Measurements from ENCODE around the gene DNAJC18. TPM values are rescaled to one million over a fixed set of nuclear protein-coding genes. Genes with fewer than 3 reads are reported as not detected.
A peak's percentile ranks its signal among the peaks of the same experiment; 100 is the strongest.

Gene DNAJC18
- total and polyA plus RNA-seq, 2 of the 8 experiments (the other 6 are each of a cell fraction or from before 2014, with no cell fraction given): 7.8 to 29.2 TPM

GRCh38 chr5:139392678-139393496, 46.4 kb downstream of the DNAJC18 start (continued):
- TF ChIP-seq CTCF (IDR thresholded peaks at IDR 0.05; ENCODE audit: control extremely low read depth in 1 of 3, insufficient read depth in 1 of 3, low read depth in 1 of 3, low read length in 3 of 3) (peak in 2 of 3 experiments; percentile 74 to 92; a peak in 3 of 4 replicates), USF2 (IDR thresholded peaks at IDR 0.05; ENCODE audit: low read length) (no peak; the same call in 1 of the 2 replicates), SRF (IDR thresholded peaks at IDR 0.05; ENCODE audit: low read depth, low read length) (no peak), ATF3 (IDR thresholded peaks at IDR 0.05; ENCODE audit: insufficient read depth, low read depth, low read length) (no peak), TAF1 (IDR thresholded peaks at IDR 0.05; ENCODE audit: low read depth, low read length) (peak; percentile 64), RAD21 (IDR thresholded peaks at IDR 0.05 in 1 of 2, conservative IDR thresholded peaks at IDR 0.05 in 1 of 2; ENCODE audit: low read depth in 2 of 2, low read length in 2 of 2) (peak; percentile 65 to 87), POLR2A (IDR thresholded peaks at IDR 0.05; ENCODE audit: control extremely low read depth in 1 of 2, low read depth in 2 of 2, low read length in 2 of 2) (peak in 1 of 2 experiments; percentile 52; a peak in 2 of 3 replicates), GTF2F1 (IDR thresholded peaks at IDR 0.05; ENCODE audit: borderline replicate concordance, low read depth, low read length) (no peak), HDAC6 (IDR thresholded peaks at IDR 0.05; ENCODE audit: low read depth, low read length) (no peak), PHF8 (conservative IDR thresholded peaks at IDR 0.05; ENCODE audit: low read depth, low read length) (peak; percentile 44; the same call in 1 of the 2 replicates), MAFK (IDR thresholded peaks at IDR 0.05; ENCODE audit: low read depth, low read length) (no peak), RBBP5 (IDR thresholded peaks at IDR 0.05; ENCODE audit: borderline replicate concordance, low read depth, low read length) (0 out of 2 replicates have a peak, but pooled peaks have one; percentile 63), SP4 (IDR thresholded peaks at IDR 0.05; ENCODE audit: low read length) (no peak), MAX (IDR thresholded peaks at IDR 0.05) (peak; percentile 73), CHD2 (IDR thresholded peaks at IDR 0.05; ENCODE audit: low read length) (peak; percentile 68), BACH1 (IDR thresholded peaks at IDR 0.05; ENCODE audit: low read length) (no peak), TCF12 (IDR thresholded peaks at IDR 0.05; ENCODE audit: low read depth, low read length) (no peak), SIN3A (conservative IDR thresholded peaks at IDR 0.05 in 1 of 2, IDR thresholded peaks at IDR 0.05 in 1 of 2; ENCODE audit: low read depth in 1 of 2, low read length in 2 of 2) (0 out of 4 replicates have a peak, but pooled peaks of 1 of the 2 experiments have one; percentile 18)
